Panc1 (cell line): ENCODE measurements around the gene BCL2. TPM values are rescaled to one million over a fixed set of nuclear protein-coding genes. Genes with fewer than 3 reads are reported as not detected.

ENCODE experiments used
- ATAC-seq: fragments of 200-7000 bp; cut with Tn5 transposase; 2 replicates; pipeline ENCODE4 v1.9.1; 2020; ENCODE audit warnings: mild to moderate bottlenecking, moderate library complexity
- BruUV-seq: library from RNA; stranded (reverse); fragments of 400-500 nt; replicated peaks from 2 replicates; lab custom pipeline; 2021; lab: Mats Ljungman, UMichigan
- CTCF ChIA-PET: fragments of 300-600 bp; sonication (Branson Sonifier 250); formaldehyde crosslinking; loops from one replicate; lab custom pipeline; 2022; ENCODE audit warnings: antibody characterized with exemption; lab: Charles Lee
- POLR2A ChIA-PET: fragments of 300-600 bp; sonication (Branson Sonifier 250); formaldehyde crosslinking; loops from one replicate; lab custom pipeline; 2022; ENCODE audit warnings: antibody characterized with exemption; lab: Charles Lee
- DNase-seq: peaks from one replicate; pipeline ENCODE4 v3.0.0-alpha.2; 2010; ENCODE audit warnings: low read depth, low spot score
- H3K27ac ChIP-seq: 2 replicates; pipeline ENCODE4 v1.5.1; 2011; ENCODE audit warnings: mild to moderate bottlenecking, low read length, inconsistent platforms
- H3K27me3 ChIP-seq: fragments of 200-500 bp; sonication (Bioruptor generic); 2 replicates; pipeline ENCODE4 v1.6.0; 2014; ENCODE audit warnings: low read length, inconsistent platforms; ENCODE audit not compliant: control insufficient read depth, insufficient read depth
- H3K36me3 ChIP-seq: fragments of 200-500 bp; sonication (Bioruptor generic); 2 replicates; pipeline ENCODE4 v1.5.1; 2014; ENCODE audit warnings: inconsistent platforms, mild to moderate bottlenecking, low read length, moderate library complexity; ENCODE audit not compliant: control insufficient read depth, insufficient read depth
- H3K4me1 ChIP-seq: 2 replicates; pipeline ENCODE4 v1.5.1; 2011; ENCODE audit warnings: inconsistent platforms, mild to moderate bottlenecking, low read length, moderate library complexity; ENCODE audit not compliant: control insufficient read depth, insufficient read depth
- H3K4me3 ChIP-seq, 2 experiments: 2 replicates each; pipeline ENCODE4 v1.5.1; 2011 to 2012; ENCODE audit warnings: low read depth in 2 of 2, low read length in 2 of 2, mild to moderate bottlenecking in 2 of 2, inconsistent platforms in 1 of 2, moderate library complexity in 1 of 2
- H3K9me3 ChIP-seq: fragments of 200-500 bp; sonication (Bioruptor generic); 2 replicates; pipeline ENCODE4 v1.5.1; 2014; ENCODE audit warnings: low read depth, mild to moderate bottlenecking, inconsistent platforms, low read length, moderate library complexity; ENCODE audit not compliant: control insufficient read depth, insufficient read depth
- CTCF ChIP-seq: fragments of 450-650 bp; IDR thresholded peaks from 2 replicates; pipeline ENCODE4 v1.5.1; 2017; ENCODE audit warnings: mild to moderate bottlenecking
- POLR2AphosphoS5 ChIP-seq: IDR thresholded peaks from 2 replicates; pipeline ENCODE4 v1.6.1; 2012; ENCODE audit warnings: mild to moderate bottlenecking, low read depth, low read length, moderate library complexity
- SIN3A ChIP-seq: IDR thresholded peaks from 2 replicates; pipeline ENCODE4 v1.6.1; 2012; ENCODE audit warnings: low read depth, mild to moderate bottlenecking, low read length, moderate library complexity, borderline replicate concordance; ENCODE audit not compliant: insufficient read depth
- TCF7L2 ChIP-seq: IDR thresholded peaks from 2 replicates; pipeline ENCODE4 v1.6.1; 2011; ENCODE audit warnings: mild to moderate bottlenecking, low read depth, low read length, inconsistent platforms
- in situ Hi-C: cut with HindIII; loops from 2 replicates; pipeline ENCODE4 v1.10.0; 2016; ENCODE audit warnings: low sequenced_read_pairs, low pct_unique_long_range_greater_than_20kb
- intact Hi-C: fragments of 100-400 bp; cut with micrococcal nuclease; formaldehyde crosslinking; loops from one replicate; pipeline ENCODE4 v1.10.0; 2022; ENCODE audit not compliant: unreplicated experiment
- total RNA-seq: library from RNA; stranded (reverse); gene quantifications from one replicate; pipeline ENCODE4 v1.2.1, GENCODE V29; 2021; ENCODE audit not compliant: unreplicated experiment
- TF ChIP-seq, protein P1 (sequence below), 2 experiments: IDR thresholded peaks; 2 replicates each; pipeline ENCODE4 v1.6.1; 2011 to 2012; ENCODE audit warnings: low read depth in 2 of 2, control low read depth in 1 of 2, low read length in 1 of 2, mild to moderate bottlenecking in 1 of 2, moderate library complexity in 1 of 2; ENCODE audit not compliant: insufficient read depth in 1 of 2

BCL2 gene
- total RNA-seq, 1 experiment from 2014 or later: 0.72 TPM

- no TSS peak for BruUV-seq
- ChIA-PET CTCF (interaction anchor here (0.6 to 1.1 kb wide), 3 partner anchors 16 to 321 kb away, joined by 3 to 4 read pairs (median 3); no protein-coding TSS in a partner anchor), POLR2A (interaction anchor here (0.7 kb wide), 1 partner anchor 324 kb away, joined by 3 read pairs; no protein-coding TSS in a partner anchor)
- H3K27me3 ChIP-seq: no peaks in the 10 kb centered on the region
- H3K9me3 ChIP-seq: no peaks in the 10 kb centered on the region
- H3K36me3 ChIP-seq: peaks cover 2% of the 10 kb centered on the region; the same call in 1 of the 2 replicates
- peak overlapping the region; percentile 86 to 87 for H3K4me3 ChIP-seq
- intact Hi-C loops: no loop called here
- ATAC-seq (no peak), DNase-seq (no peak)
- H3K27ac ChIP-seq: peak overlapping the region; percentile 23; the same call in 1 of the 2 replicates
- in situ Hi-C loops: no loop called here
- TF ChIP-seq CTCF (no peak), TCF7L2 (no peak), POLR2AphosphoS5 (no peak), SIN3A (no peak)
- TF ChIP-seq, protein P1, sequence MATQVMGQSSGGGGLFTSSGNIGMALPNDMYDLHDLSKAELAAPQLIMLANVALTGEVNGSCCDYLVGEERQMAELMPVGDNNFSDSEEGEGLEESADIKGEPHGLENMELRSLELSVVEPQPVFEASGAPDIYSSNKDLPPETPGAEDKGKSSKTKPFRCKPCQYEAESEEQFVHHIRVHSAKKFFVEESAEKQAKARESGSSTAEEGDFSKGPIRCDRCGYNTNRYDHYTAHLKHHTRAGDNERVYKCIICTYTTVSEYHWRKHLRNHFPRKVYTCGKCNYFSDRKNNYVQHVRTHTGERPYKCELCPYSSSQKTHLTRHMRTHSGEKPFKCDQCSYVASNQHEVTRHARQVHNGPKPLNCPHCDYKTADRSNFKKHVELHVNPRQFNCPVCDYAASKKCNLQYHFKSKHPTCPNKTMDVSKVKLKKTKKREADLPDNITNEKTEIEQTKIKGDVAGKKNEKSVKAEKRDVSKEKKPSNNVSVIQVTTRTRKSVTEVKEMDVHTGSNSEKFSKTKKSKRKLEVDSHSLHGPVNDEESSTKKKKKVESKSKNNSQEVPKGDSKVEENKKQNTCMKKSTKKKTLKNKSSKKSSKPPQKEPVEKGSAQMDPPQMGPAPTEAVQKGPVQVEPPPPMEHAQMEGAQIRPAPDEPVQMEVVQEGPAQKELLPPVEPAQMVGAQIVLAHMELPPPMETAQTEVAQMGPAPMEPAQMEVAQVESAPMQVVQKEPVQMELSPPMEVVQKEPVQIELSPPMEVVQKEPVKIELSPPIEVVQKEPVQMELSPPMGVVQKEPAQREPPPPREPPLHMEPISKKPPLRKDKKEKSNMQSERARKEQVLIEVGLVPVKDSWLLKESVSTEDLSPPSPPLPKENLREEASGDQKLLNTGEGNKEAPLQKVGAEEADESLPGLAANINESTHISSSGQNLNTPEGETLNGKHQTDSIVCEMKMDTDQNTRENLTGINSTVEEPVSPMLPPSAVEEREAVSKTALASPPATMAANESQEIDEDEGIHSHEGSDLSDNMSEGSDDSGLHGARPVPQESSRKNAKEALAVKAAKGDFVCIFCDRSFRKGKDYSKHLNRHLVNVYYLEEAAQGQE (IDR thresholded peaks at IDR 0.05; ENCODE audit: insufficient read depth in 1 of 2, low read depth in 2 of 2, low read length in 1 of 2): no peak
- H3K4me1 ChIP-seq: peaks cover 4% of the 10 kb centered on the region
These were observed 46.3 kb upstream of the BCL2 start for GRCh38 chr18:63365876-63366212.

DNA sequence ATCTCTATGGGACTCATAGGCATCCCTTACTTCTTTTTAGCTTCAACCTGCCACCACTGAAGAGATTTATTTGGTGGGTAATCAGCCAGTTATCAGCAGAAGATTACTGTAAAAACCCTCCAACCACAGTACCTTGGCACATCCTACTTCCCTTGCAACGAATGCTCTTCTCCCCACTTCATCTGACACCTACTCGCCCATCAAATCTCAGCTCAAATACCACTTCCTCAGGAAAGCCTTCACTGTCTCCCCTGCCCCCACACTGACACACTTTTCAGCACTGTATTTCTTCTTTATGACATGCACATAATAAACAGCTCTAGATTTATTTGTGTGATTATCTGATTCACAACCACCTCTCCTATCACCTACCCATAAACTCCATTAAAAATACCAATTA lies 44.4 kb upstream of the BCL2 start:
- BruUV-seq: no TSS peak
- intact Hi-C loops: no loop called here
- POLR2A ChIA-PET: no interaction called here

More for the DNA sequence above, 44.4 kb upstream of the BCL2 start:
- Histone ChIP-seq H3K9me3 (no peaks in the 10 kb centered on the region), H3K4me3 (no peak overlapping the region), H3K27ac (no peak overlapping the region), H3K36me3 (peaks cover 2% of the 10 kb centered on the region), H3K4me1 (peaks cover 4% of the 10 kb centered on the region), H3K27me3 (no peaks in the 10 kb centered on the region)
- TF ChIP-seq SIN3A (no peak), TCF7L2 (no peak), POLR2AphosphoS5 (no peak), CTCF (no peak)
- TF ChIP-seq, protein P1 (IDR thresholded peaks at IDR 0.05; ENCODE audit: insufficient read depth in 1 of 2, low read depth in 2 of 2, low read length in 1 of 2): no peak
- DNase-seq (no peak), ATAC-seq (no peak)
- CTCF ChIA-PET: no interaction called here
- in situ Hi-C loops: no loop called here
